Esophagus muscularis mucosa (tissue), 4 donors: ENCODE data around the gene FGF23.

Source experiments
- EP300 ChIP-seq: sonication (generic); formaldehyde crosslinking; IDR thresholded peaks from one replicate; pipeline ENCODE4 v1.6.1; 2017; ENCODE audit warnings: antibody characterized with exemption
- POLR2A ChIP-seq: fragments of 450-650 bp; IDR thresholded peaks from one replicate; pipeline ENCODE4 v1.6.1; 2017; ENCODE audit warnings: antibody characterized with exemption, moderate library complexity, mild to moderate bottlenecking, low read depth
- POLR2AphosphoS5 ChIP-seq, 2 donors: sonication (generic); formaldehyde crosslinking; IDR thresholded peaks; one replicate each; pipeline ENCODE4 v1.6.1; 2017; ENCODE audit warnings: antibody characterized with exemption in 2 of 2
- TF ChIP-seq, protein P1 (sequence below), 3 experiments: fragments of 200-600 bp in 2 of 3; fragments of 450-650 bp in 1 of 3; sonication (generic) in 2 of 3; IDR thresholded peaks; one replicate each; pipeline ENCODE4 v1.5.1; 2017 to 2019; ENCODE audit warnings: antibody characterized with exemption in 3 of 3, mild to moderate bottlenecking in 2 of 3, moderate library complexity in 1 of 3

DNA sequence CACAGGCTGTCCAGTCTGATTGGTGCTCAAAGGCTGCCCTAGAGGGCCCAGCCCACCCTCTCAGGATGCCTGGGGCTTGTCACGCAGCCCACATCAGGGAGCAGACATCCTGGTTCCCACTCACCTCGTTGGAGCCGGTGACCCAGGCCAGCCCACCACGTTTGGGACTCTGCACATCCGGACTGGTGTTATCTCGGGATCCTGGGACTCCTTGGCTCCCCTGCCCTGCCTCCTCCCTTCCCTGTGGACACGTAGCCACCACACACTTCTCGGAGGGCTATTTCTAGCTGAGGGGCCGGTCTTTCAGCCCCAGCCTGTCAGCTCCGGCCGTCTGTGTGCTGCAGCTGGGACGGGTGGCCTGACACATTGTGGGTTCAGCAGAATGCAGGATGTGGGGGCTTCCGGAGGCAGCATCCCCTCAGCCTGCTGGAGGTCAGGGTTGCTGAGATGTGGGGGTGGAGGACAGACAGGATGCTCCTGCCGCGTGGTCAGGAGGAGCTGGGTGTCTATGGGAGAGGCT lies 12.8 kb upstream of the FGF23 start:
- TF ChIP-seq, protein P1, sequence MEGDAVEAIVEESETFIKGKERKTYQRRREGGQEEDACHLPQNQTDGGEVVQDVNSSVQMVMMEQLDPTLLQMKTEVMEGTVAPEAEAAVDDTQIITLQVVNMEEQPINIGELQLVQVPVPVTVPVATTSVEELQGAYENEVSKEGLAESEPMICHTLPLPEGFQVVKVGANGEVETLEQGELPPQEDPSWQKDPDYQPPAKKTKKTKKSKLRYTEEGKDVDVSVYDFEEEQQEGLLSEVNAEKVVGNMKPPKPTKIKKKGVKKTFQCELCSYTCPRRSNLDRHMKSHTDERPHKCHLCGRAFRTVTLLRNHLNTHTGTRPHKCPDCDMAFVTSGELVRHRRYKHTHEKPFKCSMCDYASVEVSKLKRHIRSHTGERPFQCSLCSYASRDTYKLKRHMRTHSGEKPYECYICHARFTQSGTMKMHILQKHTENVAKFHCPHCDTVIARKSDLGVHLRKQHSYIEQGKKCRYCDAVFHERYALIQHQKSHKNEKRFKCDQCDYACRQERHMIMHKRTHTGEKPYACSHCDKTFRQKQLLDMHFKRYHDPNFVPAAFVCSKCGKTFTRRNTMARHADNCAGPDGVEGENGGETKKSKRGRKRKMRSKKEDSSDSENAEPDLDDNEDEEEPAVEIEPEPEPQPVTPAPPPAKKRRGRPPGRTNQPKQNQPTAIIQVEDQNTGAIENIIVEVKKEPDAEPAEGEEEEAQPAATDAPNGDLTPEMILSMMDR (IDR thresholded peaks at IDR 0.05): no peak
- no peak for TF ChIP-seq POLR2AphosphoS5 (IDR thresholded peaks at IDR 0.05)
- TF ChIP-seq POLR2A: no peak
- TF ChIP-seq EP300: no peak
